Urinary bladder (tissue), 4 donors: Measurements from ENCODE around the gene NFATC1. TPM values are rescaled to one million over a fixed set of nuclear protein-coding genes. Genes with fewer than 3 reads are reported as not detected.

Source experiments
- DNase-seq: peaks from one replicate; pipeline ENCODE4 v3.0.0-alpha.2; 2015; ENCODE audit errors: extremely low spot score
- H3K27ac ChIP-seq: one replicate; pipeline ENCODE4 v1.5.1; 2013; ENCODE audit warnings: low read depth, mild to moderate bottlenecking, moderate library complexity
- H3K36me3 ChIP-seq: one replicate; pipeline ENCODE4 v1.6.1; 2013; ENCODE audit warnings: mild to moderate bottlenecking, moderate library complexity; ENCODE audit not compliant: insufficient read depth
- H3K4me1 ChIP-seq: one replicate; pipeline ENCODE4 v1.6.1; 2013; ENCODE audit warnings: mild to moderate bottlenecking, moderate library complexity; ENCODE audit not compliant: insufficient read depth
- H3K4me3 ChIP-seq: one replicate; pipeline ENCODE4 v1.5.1; 2013; ENCODE audit warnings: low read depth, low read length
- WGBS: extraction: QIAGEN DNeasy Blood & Tissue Kit; methylation state at CpG from one replicate; pipeline ENCODE4 v1.1.7; 2013; 5-methylcytosine and 5-hydroxymethylcytosine counted together
- polyA plus RNA-seq: library from polyadenylated mRNA; stranded (reverse); fragments of 200-250 nt; gene quantifications from one replicate; pipeline ENCODE4 v1.2.3, GENCODE V29; 2013
- small RNA-seq: library from RNA; depleted of rRNA; stranded (forward); fragments of <200 nt; gene quantifications from one replicate; pipeline ENCODE3, GENCODE V24; 2014
- total RNA-seq: library from RNA; depleted of rRNA; stranded (reverse); fragments of >200 nt; gene quantifications from one replicate; pipeline ENCODE4 v1.2.3, GENCODE V29; 2014
- donor health status: healthy with polysubstance abuse.
- donor health status: healthy.

The NFATC1 gene
- total and polyA plus RNA-seq, 2 donors: 8.5 to 11.3 TPM

DNA sequence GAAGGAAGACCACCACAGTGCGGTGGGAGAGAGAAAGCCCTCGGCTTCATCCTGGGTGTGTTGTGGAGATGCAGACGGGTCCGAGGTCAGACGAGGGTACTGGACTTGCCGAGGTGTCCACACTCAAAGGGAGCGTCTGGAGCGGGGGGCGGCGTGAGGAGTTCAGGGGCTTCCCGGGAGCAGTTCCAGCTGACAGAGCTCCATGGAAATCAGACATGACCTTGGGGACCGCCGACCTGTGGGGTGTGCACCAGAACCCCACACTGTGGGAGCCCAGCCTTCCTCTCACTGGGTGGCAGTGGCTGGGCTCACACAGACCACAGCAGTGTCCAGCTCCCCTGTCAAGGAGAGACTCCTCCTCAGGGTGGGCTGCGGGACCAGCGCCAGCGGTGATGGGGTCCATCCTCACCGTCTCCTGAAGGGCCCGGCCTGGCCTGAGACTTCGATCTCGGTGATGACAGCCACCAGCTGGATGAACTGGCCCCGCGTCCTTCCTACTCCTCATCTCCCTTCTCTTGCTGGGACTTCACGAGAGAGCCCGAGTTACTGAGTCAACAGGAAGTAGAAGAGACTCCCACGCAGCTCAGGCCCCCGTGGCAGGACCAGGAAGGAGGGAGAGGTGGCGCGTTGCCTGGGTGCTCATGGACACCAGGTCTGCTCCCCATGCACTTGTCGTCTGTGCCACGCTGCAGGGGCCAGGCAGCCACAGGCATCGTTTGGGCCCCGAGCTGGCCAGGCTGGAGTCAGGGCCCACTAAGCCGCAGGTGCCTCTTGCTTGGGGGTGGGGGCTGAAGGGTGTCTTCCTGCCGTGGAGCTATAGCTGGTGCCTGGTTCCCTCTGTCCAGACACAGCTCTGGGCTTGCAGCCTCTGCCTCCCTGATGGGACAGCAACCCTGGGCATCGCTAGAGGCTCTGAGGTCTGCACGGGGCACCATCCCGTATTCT lies 182.0 kb downstream of the NFATC1 start:
- Histone ChIP-seq H3K4me1 (no peaks in the 10 kb centered on the region), H3K36me3 (no peaks in the 10 kb centered on the region), H3K27ac (no peak overlapping the region), H3K4me3 (no peak overlapping the region)
- no peak for DNase-seq
- WGBS: 66% methylated on average over 37 of the region's 37 CpGs

GRCh38 chr18:79578396-79579260 lies 182.9 kb downstream of the NFATC1 start:
- Histone ChIP-seq H3K27ac (no peak overlapping the region), H3K4me3 (no peak overlapping the region), H3K4me1 (no peaks in the 10 kb centered on the region), H3K36me3 (no peaks in the 10 kb centered on the region)
- no peak for DNase-seq
- WGBS: 92% methylated on average over 27 of the region's 27 CpGs

Small RNA genes within 50 kb of the gene (small RNA-seq; reads per million reads assigned to genes)
- not detected for gene AC018445.2
